ENCODE data around the gene AFF3. TPM values are rescaled to one million over a fixed set of nuclear protein-coding genes. Genes with fewer than 3 reads are reported as not detected.

AFF3 gene
- total RNA-seq, 2 experiments from 2014 or later, result 3.1 to 3.5 TPM

DNA sequence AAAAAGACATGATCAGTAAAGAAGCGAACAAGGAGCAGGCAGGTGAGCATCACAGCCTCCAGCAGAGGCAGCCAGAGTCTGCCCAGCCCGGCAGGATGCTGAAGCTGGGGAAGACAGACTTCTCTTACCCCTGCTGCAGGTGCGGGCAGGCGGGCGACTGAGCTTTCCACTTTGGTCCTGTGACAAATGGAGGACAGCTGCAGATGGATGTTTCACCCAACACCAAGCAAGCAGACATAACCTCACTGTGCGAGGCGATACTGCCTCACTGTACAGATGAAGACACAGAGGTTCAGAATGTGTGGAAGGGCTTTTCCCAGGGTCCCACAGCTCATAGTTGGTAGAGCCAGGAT is 251.0 kb downstream of the AFF3 start:
- ATAC-seq, result no peak
- intact Hi-C loops (cut with micrococcal nuclease), result no loop called here
- no peaks in the 10 kb centered on the region for H3K9me3 Mint-ChIP-seq
- ChIA-PET POLR2A (no interaction called here), CTCF (interaction anchor here (1.1 kb wide), 2 partner anchors 8 to 21 kb away, joined by 3 read pairs; no protein-coding TSS in a partner anchor)
- H3K27ac Mint-ChIP-seq, result no peak overlapping the region
- no peak for TF ChIP-seq CTCF (IDR thresholded peaks at IDR 0.05)
- H3K4me3 Mint-ChIP-seq, result no peak overlapping the region
- H3K27me3 Mint-ChIP-seq, result no peaks in the 10 kb centered on the region
- no peaks in the 10 kb centered on the region for H3K36me3 Mint-ChIP-seq (ENCODE audit: low read depth)
- DNase-seq, result no peak
- no peaks in the 10 kb centered on the region for H3K4me1 Mint-ChIP-seq (ENCODE audit: low read depth)

GRCh38 chr2:99890568-99891427 is 251.6 kb downstream of the AFF3 start:
- ChIA-PET POLR2A (no interaction called here), CTCF (interaction anchor here (1.1 kb wide), 1 partner anchor 9 kb away, joined by 3 read pairs; no protein-coding TSS in a partner anchor)
- Mint-ChIP-seq H3K36me3 (ENCODE audit: low read depth) (no peaks in the 10 kb centered on the region), H3K9me3 (no peaks in the 10 kb centered on the region), H3K27me3 (no peaks in the 10 kb centered on the region), H3K4me1 (ENCODE audit: low read depth) (no peaks in the 10 kb centered on the region), H3K4me3 (no peak overlapping the region), H3K27ac (no peak overlapping the region)
- intact Hi-C loops (cut with micrococcal nuclease), result no loop called here
- no peak for TF ChIP-seq CTCF (IDR thresholded peaks at IDR 0.05)
- DNase-seq (no peak), ATAC-seq (no peak)

- CTCF ChIA-PET, result no interaction called here
These were observed 253.8 kb downstream of the AFF3 start for GRCh38 chr2:99888617-99889016.

DNA sequence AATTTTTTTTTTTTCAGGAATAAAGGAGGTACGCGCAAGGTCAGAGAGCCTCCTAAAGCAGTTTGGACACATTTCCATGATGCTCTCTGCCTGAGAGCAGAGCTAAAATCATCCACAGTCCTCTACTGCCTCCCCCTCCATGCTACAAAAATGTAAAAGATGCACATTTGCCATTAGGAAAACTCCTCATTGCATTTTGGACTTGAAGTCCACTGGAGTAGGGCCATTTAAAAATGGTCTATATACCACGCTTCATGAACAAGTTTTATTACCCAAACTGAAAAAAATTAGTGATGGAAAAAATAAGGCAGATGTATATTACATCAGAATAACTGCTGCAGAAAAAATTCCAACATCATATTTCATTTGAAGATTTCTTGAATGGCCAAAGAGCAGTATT is 256.0 kb downstream of the AFF3 start:
- ChIA-PET POLR2A (interaction anchor here (0.6 kb wide), 1 partner anchor 426 kb away, joined by 3 read pairs; no protein-coding TSS in a partner anchor), CTCF (no interaction called here)
- DNase-seq (no peak), ATAC-seq (no peak)
- Mint-ChIP-seq H3K4me3 (no peak overlapping the region), H3K27me3 (no peaks in the 10 kb centered on the region), H3K36me3 (ENCODE audit: low read depth) (no peaks in the 10 kb centered on the region), H3K9me3 (no peaks in the 10 kb centered on the region), H3K27ac (no peak overlapping the region), H3K4me1 (ENCODE audit: low read depth) (no peaks in the 10 kb centered on the region)
- intact Hi-C loops (cut with micrococcal nuclease), result no loop called here
- no peak for TF ChIP-seq CTCF (IDR thresholded peaks at IDR 0.05)

More at GRCh38 chr2:99888617-99889016, 253.8 kb downstream of the AFF3 start:
- Mint-ChIP-seq H3K27me3 (no peaks in the 10 kb centered on the region), H3K4me3 (no peak overlapping the region), H3K9me3 (no peaks in the 10 kb centered on the region), H3K27ac (no peak overlapping the region), H3K4me1 (ENCODE audit: low read depth) (no peaks in the 10 kb centered on the region), H3K36me3 (ENCODE audit: low read depth) (no peaks in the 10 kb centered on the region)
- no peak for TF ChIP-seq CTCF (IDR thresholded peaks at IDR 0.05)
- intact Hi-C loops (cut with micrococcal nuclease), result no loop called here
- no peak for DNase-seq
- no peak for ATAC-seq
- POLR2A ChIA-PET, result interaction anchor here (0.6 kb wide), 1 partner anchor 356 kb away, joined by 4 read pairs; no protein-coding TSS in a partner anchor

GRCh38 chr2:99883358-99883757 is 259.0 kb downstream of the AFF3 start:
- ATAC-seq (no peak), DNase-seq (no peak)
- no peak for TF ChIP-seq CTCF (IDR thresholded peaks at IDR 0.05)
- Mint-ChIP-seq H3K27ac (no peak overlapping the region), H3K4me1 (ENCODE audit: low read depth) (no peaks in the 10 kb centered on the region), H3K27me3 (no peaks in the 10 kb centered on the region), H3K4me3 (no peak overlapping the region), H3K36me3 (ENCODE audit: low read depth) (no peaks in the 10 kb centered on the region), H3K9me3 (no peaks in the 10 kb centered on the region)
- intact Hi-C loops (cut with micrococcal nuclease), result no loop called here
- ChIA-PET POLR2A (no interaction called here), CTCF (no interaction called here)

All from activated CD8-positive, alpha-beta T cell treated with anti-CD3 and anti-CD28 coated beads for 36 hours (primary cell).